ENCODE measurements around the gene CA10.

DNA sequence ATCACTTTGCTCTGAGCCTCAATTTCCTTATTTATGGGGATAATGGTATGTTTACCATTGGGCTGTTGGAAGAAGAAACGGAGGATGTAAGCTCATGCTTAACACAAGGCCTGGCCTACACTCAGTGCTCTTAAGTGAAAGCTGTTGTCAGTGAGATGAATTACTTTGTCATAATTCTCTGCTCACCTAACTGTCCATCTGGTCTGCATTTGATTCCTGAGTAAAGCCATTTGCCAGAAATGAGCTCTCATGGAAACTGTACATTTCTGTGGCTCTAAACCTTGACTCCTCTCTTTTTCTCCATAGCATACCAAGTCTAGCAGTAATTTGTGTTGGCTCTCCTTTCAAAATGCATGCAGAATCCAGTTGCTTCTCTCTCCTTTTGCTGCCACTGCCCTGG is 452.4 kb downstream of the CA10 start:
- TF ChIP-seq CTCF (IDR thresholded peaks at IDR 0.05) (no peak), EZH2 (IDR thresholded peaks at IDR 0.05; ENCODE audit: borderline replicate concordance, insufficient read depth, low read depth, low read length, poor library complexity, severe bottlenecking) (no peak)
